Activated CD8-positive, alpha-beta T cell treated with anti-CD3 and anti-CD28 coated beads, Interleukin-2, amount 10 ng/mL, durations not matched to agents 7 days and 5 days (primary cell): ENCODE measurements around the gene PFKP. TPM values are rescaled to one million over a fixed set of nuclear protein-coding genes. Genes with fewer than 3 reads are reported as not detected.

Experiments used
- ATAC-seq: fragments of 150-1000 bp; cut with Tn5 transposase; one replicate; pipeline ENCODE4 v1.10.0; 2021; ENCODE audit warnings: moderate library complexity
- CTCF ChIA-PET: fragments of 350-600 bp; sonication (Branson Sonifier 250); formaldehyde crosslinking; loops from one replicate; lab custom pipeline; 2021; ENCODE audit warnings: antibody characterized with exemption; lab: Charles Lee
- POLR2A ChIA-PET: fragments of 350-600 bp; sonication (Branson Sonifier 250); formaldehyde crosslinking; loops from one replicate; lab custom pipeline; 2021; ENCODE audit warnings: antibody characterized with exemption; lab: Charles Lee
- DNase-seq: peaks from one replicate; pipeline ENCODE4 v3.0.0-alpha.2; 2020
- H3K27ac Mint-ChIP-seq: one replicate; pipeline ENCODE4 v1.8.0; 2021; ENCODE audit warnings: mild to moderate bottlenecking, mixed read lengths
- H3K27me3 Mint-ChIP-seq: one replicate; pipeline ENCODE4 v1.8.0; 2021; ENCODE audit warnings: low read depth, mixed read lengths
- H3K36me3 Mint-ChIP-seq: one replicate; pipeline ENCODE4 v1.8.0; 2021; ENCODE audit warnings: low read depth, mixed read lengths
- H3K4me1 Mint-ChIP-seq: one replicate; pipeline ENCODE4 v1.8.0; 2021; ENCODE audit warnings: low read depth, mixed read lengths
- H3K4me3 Mint-ChIP-seq: one replicate; pipeline ENCODE4 v1.8.0; 2021; ENCODE audit warnings: mild to moderate bottlenecking, mixed read lengths
- H3K9me3 Mint-ChIP-seq: one replicate; pipeline ENCODE4 v1.8.0; 2022; ENCODE audit warnings: mixed read lengths; ENCODE audit not compliant: insufficient read depth
- total RNA-seq, 2 experiments: library from RNA; stranded (reverse); gene quantifications; one replicate each; pipeline ENCODE4 v1.2.3, GENCODE V29; 2021

PFKP gene
- total RNA-seq, 2 experiments from 2014 or later = 220 to 233 TPM

DNA sequence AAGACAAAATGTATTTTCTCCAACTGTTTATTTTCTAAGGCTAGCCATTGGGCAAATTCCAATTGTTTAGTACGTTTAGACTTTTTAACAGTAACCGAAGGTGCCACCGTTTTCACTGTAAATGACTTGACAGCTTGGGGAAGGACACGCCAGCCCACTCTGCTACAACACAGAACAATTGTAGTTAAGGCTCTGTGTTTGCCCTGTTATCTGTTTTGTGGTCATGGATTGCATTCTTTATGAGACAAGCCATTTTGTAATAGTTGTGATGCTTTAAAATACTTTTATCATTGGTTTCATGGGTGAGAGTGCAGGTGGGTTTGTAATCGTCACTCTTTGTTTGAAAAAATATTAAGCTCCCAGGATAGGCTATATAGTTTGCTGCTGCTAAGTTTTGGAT, 111.8 kb downstream of the PFKP start:
- no peak for ATAC-seq
- no peaks in the 10 kb centered on the region for H3K4me1 Mint-ChIP-seq
- peaks cover 50% of the 10 kb centered on the region for H3K27me3 Mint-ChIP-seq
- ChIA-PET CTCF (interaction anchor here (1.1 kb wide), 1 partner anchor 10 kb away, joined by 3 read pairs; no protein-coding TSS in a partner anchor), POLR2A (interaction anchor here (0.6 kb wide), 1 partner anchor 913 kb away, joined by 3 read pairs; no protein-coding TSS in a partner anchor)
- H3K9me3 Mint-ChIP-seq = no peaks in the 10 kb centered on the region
- H3K36me3 Mint-ChIP-seq = no peaks in the 10 kb centered on the region
- no peak overlapping the region for H3K27ac Mint-ChIP-seq
- H3K4me3 Mint-ChIP-seq = no peak overlapping the region
- DNase-seq = no peak

DNA sequence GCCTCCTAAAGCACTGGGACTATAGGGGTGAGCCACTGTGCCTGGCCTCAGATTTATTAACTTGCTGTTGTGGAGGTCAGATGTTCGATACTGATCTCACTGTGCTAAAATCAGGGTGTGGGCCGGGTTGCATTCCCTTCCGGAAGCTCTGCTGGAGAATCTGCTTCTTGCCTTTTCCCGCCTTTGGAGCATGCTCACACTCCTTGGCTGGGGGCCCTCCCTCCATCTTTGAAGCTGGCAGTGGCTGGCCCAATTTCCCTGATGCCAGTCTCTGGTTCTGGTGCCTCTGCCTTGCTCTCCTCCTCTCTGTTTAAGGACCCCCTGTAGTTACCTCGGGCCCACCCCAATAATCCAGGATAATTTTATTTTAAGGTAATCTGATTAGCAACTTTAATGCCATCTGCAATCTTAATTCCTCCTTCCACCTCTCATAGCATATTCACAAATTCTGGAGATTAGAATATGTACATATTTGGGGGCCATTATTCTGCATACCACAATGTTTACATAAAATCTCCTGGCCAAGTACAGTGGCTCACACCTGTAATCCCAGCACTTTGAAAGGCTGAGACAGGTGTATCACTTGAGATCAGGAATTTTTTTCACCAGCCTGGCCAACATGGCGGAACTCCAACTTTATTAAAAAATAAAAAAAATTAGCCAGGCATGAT, 113.1 kb downstream of the PFKP start:
- POLR2A ChIA-PET = no interaction called here
- CTCF ChIA-PET = interaction anchor here (1.1 to 1.6 kb wide), 5 partner anchors 8 to 252 kb away, joined by 3 to 6 read pairs (median 3); no protein-coding TSS in a partner anchor
- peaks cover 48% of the 10 kb centered on the region for H3K27me3 Mint-ChIP-seq

DNA sequence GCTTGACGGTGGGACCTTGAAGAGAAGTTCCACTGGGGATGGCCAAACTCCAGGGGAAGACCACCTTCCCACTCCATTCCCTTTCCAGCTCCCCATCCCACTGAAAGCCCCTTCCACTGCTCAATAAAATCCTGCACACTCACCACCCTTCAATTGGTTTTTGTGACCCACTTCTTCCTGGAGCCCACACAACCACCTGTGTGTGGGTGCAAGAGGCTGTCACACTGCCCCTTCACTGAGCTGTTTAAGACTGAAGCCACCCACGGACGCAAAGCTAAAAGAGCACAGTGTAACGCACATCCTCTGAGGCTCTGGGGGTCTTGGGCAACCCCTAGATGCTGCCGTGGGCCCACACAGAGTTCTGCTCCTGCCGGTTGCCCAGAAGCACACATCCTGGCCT, 118.0 kb downstream of the PFKP start:
- ATAC-seq (no peak), DNase-seq (no peak)
- Mint-ChIP-seq H3K9me3 (no peaks in the 10 kb centered on the region), H3K4me3 (no peak overlapping the region), H3K27ac (no peak overlapping the region), H3K4me1 (peaks cover 11% of the 10 kb centered on the region), H3K27me3 (peaks cover 23% of the 10 kb centered on the region), H3K36me3 (no peaks in the 10 kb centered on the region)
- ChIA-PET POLR2A (interaction anchor here (0.6 to 1.2 kb wide), 2 partner anchors 10 to 16 kb away, joined by 3 read pairs; no protein-coding TSS in a partner anchor), CTCF (interaction anchor here (2.9 kb wide), 1 partner anchor 12 kb away, joined by 15 read pairs; no protein-coding TSS in a partner anchor)

More for the DNA sequence above, 113.1 kb downstream of the PFKP start:
- Mint-ChIP-seq H3K4me1 (no peaks in the 10 kb centered on the region), H3K27ac (no peak overlapping the region), H3K36me3 (no peaks in the 10 kb centered on the region), H3K9me3 (no peaks in the 10 kb centered on the region), H3K4me3 (no peak overlapping the region)
- ATAC-seq = no peak
- DNase-seq = no peak

DNA sequence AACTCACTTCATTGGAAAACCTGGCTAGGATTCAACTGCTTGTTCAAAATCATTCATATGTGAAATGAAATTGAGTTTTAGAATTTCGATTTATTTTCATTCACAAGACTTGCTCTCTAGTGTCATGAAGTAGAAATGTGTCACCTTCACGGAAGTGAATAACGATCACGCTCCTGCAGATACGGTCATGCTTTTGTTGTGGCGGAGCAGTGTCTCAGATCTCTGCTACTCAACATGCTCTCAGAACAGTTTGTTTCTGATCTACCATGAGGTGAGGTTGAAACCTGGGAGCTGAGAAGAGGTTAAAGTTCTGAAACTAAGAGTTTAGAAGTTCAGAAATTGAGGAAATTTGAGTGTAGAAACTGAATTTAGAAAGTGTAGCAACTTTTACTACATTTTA, 119.0 kb downstream of the PFKP start:
- peaks cover 28% of the 10 kb centered on the region for H3K27me3 Mint-ChIP-seq
- ATAC-seq = peak; percentile 95
- no peak overlapping the region for H3K4me3 Mint-ChIP-seq
- H3K36me3 Mint-ChIP-seq = no peaks in the 10 kb centered on the region
- H3K9me3 Mint-ChIP-seq = no peaks in the 10 kb centered on the region
- CTCF ChIA-PET = interaction anchor here (2.9 kb wide), 1 partner anchor 11 kb away, joined by 15 read pairs; no protein-coding TSS in a partner anchor
- peak overlapping the region; percentile 50 for H3K27ac Mint-ChIP-seq
- H3K4me1 Mint-ChIP-seq = peaks cover 11% of the 10 kb centered on the region
- peak; percentile 65 for DNase-seq
- POLR2A ChIA-PET = interaction anchor here (1.2 kb wide), 2 partner anchors 11 to 14 kb away, joined by 3 read pairs; partner anchors contain the start of gene PITRM1

Other genes starting within 250 kb of the PFKP start
- 10 to 100 TPM; 47.5 TPM for gene PITRM1, start 105.2 kb downstream of the PFKP start, total RNA-seq